Activated naive CD4-positive, alpha-beta T cell (primary cell): ENCODE measurements around the gene SLC7A6.

Experiments used
- DNase-seq, 4 experiments: peaks; one replicate each; lab custom pipeline; 2025; lab: John Stamatoyannopoulos, UW

Gene SLC7A6

GRCh38 chr16:68235108-68235886 lies 29.0 kb upstream of the SLC7A6 start:
- DNase-seq = no peak

GRCh38 chr16:68235887-68236136 lies 28.5 kb upstream of the SLC7A6 start, which contains the start of gene ESRP2:
TSS of gene ESRP2 (minus strand) at chr16:68236127. CDS start at chr16:68236045, 82 bp downstream.
- DNase-seq = no peak

- peak in 1 of 4 experiments; percentile 19 for DNase-seq
Measured at GRCh38 chr16:68236137-68236825, 28.0 kb upstream of the SLC7A6 start.

DNA sequence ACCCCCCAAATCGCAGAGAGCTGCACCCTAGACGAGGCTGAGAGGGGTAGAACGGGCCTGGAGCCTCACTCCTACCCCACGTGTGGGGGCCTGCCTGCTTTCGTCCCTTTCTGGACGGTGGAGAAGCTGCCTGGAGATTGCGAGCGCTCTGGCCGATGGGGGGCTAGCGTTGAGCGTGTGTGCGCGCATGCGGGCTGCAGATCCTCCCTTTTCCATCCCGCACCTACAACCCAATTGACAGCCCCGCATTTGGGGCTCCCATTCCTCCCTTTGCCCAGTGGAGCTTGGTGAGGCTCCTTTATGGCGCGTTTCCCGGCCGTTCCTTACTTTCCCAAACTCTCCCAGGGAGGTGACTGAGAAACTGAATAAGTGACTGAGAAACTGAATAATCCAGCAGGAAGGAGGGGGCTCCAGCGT lies 27.5 kb upstream of the SLC7A6 start:
- DNase-seq = peak in 1 of 4 experiments; percentile 18

DNA sequence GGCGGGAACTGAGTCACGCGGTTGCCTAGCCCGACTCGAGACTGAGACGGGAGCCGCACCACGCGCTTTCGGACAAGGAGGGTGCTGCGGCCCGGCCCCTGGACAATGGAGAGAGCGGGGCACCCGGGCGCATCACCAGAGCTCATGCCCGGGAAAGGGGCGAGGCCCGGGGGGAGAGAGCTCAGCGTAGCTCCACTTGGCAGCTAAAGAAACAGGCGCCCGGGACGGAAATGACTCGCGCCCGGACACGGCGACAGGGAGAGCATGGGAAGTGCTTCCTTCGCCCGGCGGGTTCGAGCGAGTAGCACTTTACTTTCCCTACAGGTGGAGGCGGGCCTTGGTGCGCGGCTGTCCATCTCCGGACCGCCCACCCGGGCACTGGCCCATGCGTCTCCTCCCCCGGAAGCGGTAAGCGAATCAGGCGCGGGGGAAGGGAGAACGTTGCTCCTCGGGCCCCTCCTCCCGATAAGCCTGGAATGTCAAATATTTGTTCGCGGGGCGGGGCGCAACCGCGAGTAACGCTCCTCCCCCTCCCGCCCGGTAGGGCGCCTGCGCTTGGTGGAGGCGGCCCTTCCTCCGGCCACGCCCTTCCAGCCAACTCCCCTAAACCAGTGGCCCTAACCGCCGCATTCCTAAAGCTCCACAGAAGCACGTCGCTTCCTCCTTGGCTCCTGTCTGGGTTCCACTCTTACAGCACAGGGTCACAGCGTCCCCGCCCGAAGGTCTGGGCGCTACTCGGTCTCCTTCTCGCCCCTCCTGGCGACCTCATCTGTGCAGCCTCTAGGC lies 26.9 kb upstream of the SLC7A6 start:
- peak; percentile 56 to 81 (median 70) for DNase-seq

GRCh38 chr16:68238029-68238345 lies 26.3 kb upstream of the SLC7A6 start:
- DNase-seq = no peak

- no peak for DNase-seq
Measured at GRCh38 chr16:68242085-68242484, 22.2 kb upstream of the SLC7A6 start.

- DNase-seq = no peak
Measured at GRCh38 chr16:68242926-68243858, 21.1 kb upstream of the SLC7A6 start.

DNA sequence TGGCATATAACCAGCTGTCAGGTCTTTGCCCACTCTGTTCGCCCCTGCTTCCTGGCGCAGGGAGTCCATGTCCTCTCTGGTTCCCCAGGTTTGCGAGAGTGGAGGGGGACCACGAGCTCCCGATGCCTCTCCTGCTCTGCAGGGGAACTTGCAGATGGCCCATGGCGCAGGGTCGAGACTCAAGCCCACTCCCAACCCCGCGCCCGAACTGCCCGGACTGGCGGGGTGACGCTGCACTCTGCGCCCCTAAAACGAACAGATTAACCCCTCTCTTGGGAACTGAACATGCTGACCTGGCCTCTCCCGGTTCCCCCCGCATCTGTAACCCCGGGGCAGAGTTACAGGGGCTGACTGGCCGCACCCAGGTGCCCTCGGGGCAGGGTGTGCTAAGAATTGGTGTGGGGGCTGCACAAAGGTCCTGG lies 19.8 kb upstream of the SLC7A6 start:
- no peak for DNase-seq

GRCh38 chr16:68244903-68245853 lies 19.1 kb upstream of the SLC7A6 start, which contains the start of gene PLA2G15:
TSS of gene PLA2G15 (plus strand) at chr16:68245373. CDS start at chr16:68245427, 54 bp downstream.
- peak; percentile 91 to 96 (median 94) for DNase-seq

DNA sequence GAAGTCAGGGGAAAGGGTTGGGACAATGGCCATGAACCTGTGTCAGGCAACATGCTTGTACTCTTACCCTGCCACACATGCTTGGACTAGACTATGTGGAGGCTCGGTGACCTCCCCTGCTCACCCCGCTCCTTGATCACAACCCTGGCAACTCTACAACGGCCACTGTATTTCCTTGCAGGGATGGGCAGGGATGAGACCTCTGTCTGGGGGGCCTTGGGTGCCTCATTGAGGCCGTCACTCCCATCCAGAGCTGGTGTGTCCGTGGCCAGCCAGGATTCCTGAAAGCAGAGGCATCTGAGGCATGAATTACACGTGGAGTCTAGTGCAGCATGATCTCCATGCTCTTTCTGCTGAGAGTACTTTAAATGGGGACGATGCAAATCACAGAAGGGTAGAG lies 18.2 kb upstream of the SLC7A6 start:
- DNase-seq = no peak

DNA sequence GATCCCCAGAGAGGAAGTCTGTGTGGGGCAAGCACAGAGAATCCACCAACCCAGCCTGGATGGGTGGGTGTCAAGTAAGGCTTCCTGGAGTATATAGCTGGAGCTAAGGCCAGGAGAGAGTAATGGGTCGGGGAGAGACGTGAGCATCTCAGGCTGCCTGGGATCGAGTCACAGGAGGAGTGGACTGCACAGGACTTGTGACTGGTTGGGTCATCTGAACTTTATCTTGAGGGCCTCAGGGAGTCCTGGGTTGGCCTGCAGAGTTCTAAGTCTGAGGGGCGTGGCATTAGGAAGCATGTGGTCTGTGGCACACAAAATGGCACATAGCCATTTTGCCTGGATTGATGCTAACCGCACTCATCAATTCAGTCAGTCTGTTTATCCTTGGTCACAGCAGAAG lies 17.7 kb upstream of the SLC7A6 start:
- no peak for DNase-seq

- no peak for DNase-seq
Measured at GRCh38 chr16:68247400-68247799, 16.9 kb upstream of the SLC7A6 start.

- no peak for DNase-seq
Measured at GRCh38 chr16:68247932-68248331, 16.4 kb upstream of the SLC7A6 start.

GRCh38 chr16:68249371-68249770 lies 15.0 kb upstream of the SLC7A6 start:
- no peak for DNase-seq

DNA sequence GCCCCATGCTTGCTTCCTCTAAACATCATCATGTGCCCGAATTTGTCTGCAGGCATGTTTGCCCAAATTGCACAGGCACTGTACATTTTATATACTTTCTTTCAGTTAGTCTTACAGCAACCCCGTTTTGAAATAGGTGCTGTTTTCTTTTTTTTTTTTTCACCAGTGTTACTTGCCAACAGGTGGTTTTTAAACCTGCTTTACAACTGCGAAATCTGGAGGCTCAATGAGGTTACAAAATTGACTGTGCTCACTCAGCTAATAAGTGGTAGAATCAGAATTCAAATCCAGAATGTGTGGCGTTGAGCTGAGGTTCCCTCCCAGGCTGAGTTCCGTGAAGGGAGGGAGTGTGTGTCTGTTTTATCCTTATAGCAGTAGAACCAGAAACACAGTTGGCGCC lies 13.4 kb upstream of the SLC7A6 start:
- DNase-seq = no peak

- no peak for DNase-seq
Measured at GRCh38 chr16:68251832-68252231, 12.5 kb upstream of the SLC7A6 start.

- DNase-seq = no peak
Measured at GRCh38 chr16:68252383-68252782, 11.9 kb upstream of the SLC7A6 start.

- DNase-seq = no peak
Measured at GRCh38 chr16:68253721-68254120, 10.6 kb upstream of the SLC7A6 start.

DNA sequence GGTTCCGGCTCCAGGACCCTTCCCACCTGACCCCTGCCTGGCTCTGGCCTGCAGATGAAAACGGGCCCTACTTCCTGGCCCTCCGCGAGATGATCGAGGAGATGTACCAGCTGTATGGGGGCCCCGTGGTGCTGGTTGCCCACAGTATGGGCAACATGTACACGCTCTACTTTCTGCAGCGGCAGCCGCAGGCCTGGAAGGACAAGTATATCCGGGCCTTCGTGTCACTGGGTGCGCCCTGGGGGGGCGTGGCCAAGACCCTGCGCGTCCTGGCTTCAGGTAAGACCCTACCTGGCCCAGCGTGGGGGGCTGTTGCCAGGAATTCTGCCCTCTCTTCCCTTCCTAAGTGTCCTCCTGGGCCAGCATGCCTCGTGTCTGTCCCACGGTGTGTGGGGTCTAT lies 8.6 kb upstream of the SLC7A6 start:
- DNase-seq = no peak
